Fibroblast of lung (primary cell): ENCODE data around the gene TPRKB. TPM values are rescaled to one million over a fixed set of nuclear protein-coding genes. Genes with fewer than 3 reads are reported as not detected.

Source experiments
- DNase-seq, 2 donors: peaks; one replicate each; pipeline versions ENCODE4 v3.0.0 to v3.0.0-alpha.2; 2010; ENCODE audit warnings: low read depth in 2 of 2
- H2AFZ ChIP-seq: 2 replicates; pipeline ENCODE4 v1.5.1; 2012; ENCODE audit warnings: low read length, control low read depth, inconsistent platforms
- H3K27ac ChIP-seq: 2 replicates; pipeline ENCODE4 v1.5.1; 2011; ENCODE audit warnings: low read length, control low read depth; ENCODE audit not compliant: insufficient read depth
- H3K27me3 ChIP-seq: 2 replicates; pipeline ENCODE4 v1.5.1; 2011; ENCODE audit warnings: mild to moderate bottlenecking, low read length; ENCODE audit not compliant: control insufficient read depth, insufficient read depth
- H3K36me3 ChIP-seq: 2 replicates; pipeline ENCODE4 v1.5.1; 2011; ENCODE audit warnings: low read length; ENCODE audit not compliant: control insufficient read depth, insufficient read depth
- H3K4me1 ChIP-seq: 2 replicates; pipeline ENCODE4 v1.5.1; 2011; ENCODE audit warnings: low read length; ENCODE audit not compliant: control insufficient read depth, insufficient read depth; ENCODE audit errors: extremely low read depth
- H3K4me2 ChIP-seq: 2 replicates; pipeline ENCODE4 v1.5.1; 2011; ENCODE audit warnings: low read length, control low read depth; ENCODE audit not compliant: insufficient read depth; ENCODE audit errors: extremely low read depth
- H3K4me3 ChIP-seq, 4 experiments: fragments of 200-600 bp in 1 of 4; sonication (generic) in 1 of 4; replicated peaks in 1 of 4; 2 replicates each; pipeline ENCODE4 v1.5.1; 2011 to 2016; ENCODE audit warnings: low read length in 4 of 4, low read depth in 3 of 4, mild to moderate bottlenecking in 3 of 4, control low read depth in 2 of 4, inconsistent platforms in 1 of 4, mixed read lengths in 1 of 4; ENCODE audit not compliant: insufficient read depth in 1 of 4; ENCODE audit errors: control extremely low read depth in 1 of 4
- H3K79me2 ChIP-seq: 2 replicates; pipeline ENCODE4 v1.5.1; 2012; ENCODE audit warnings: mild to moderate bottlenecking, low read length, inconsistent platforms; ENCODE audit not compliant: control insufficient read depth, insufficient read depth
- H3K9ac ChIP-seq: 2 replicates; pipeline ENCODE4 v1.5.1; 2011; ENCODE audit warnings: mild to moderate bottlenecking, low read length, control low read depth; ENCODE audit not compliant: insufficient read depth
- H3K9me3 ChIP-seq: 2 replicates; pipeline ENCODE4 v1.5.1; 2012; ENCODE audit warnings: low read depth, low read length; ENCODE audit not compliant: control insufficient read depth, insufficient read depth
- H4K20me1 ChIP-seq: 2 replicates; pipeline ENCODE4 v1.5.1; 2011; ENCODE audit warnings: low read length; ENCODE audit not compliant: control insufficient read depth, insufficient read depth; ENCODE audit errors: extremely low read depth
- CTCF ChIP-seq, 2 donors: IDR thresholded peaks in 1 of 2; conservative IDR thresholded peaks in 1 of 2; 1 replicate in 1 of 2; 2 replicates in 1 of 2; pipeline ENCODE4 v1.5.1; 2011 to 2012; ENCODE audit warnings: low read length in 2 of 2, control low read depth in 1 of 2, inconsistent platforms in 1 of 2, low read depth in 1 of 2, mild to moderate bottlenecking in 1 of 2
- EZH2 ChIP-seq: IDR thresholded peaks from 2 replicates; pipeline ENCODE4 v1.5.1; 2012; ENCODE audit warnings: low read length, control low read depth, mild to moderate bottlenecking; ENCODE audit errors: missing control alignments
- polyA plus RNA-seq, 2 donors: library from polyadenylated mRNA; depleted of rRNA in 1 of 2; stranded (reverse) in 1 of 2; unstranded in 1 of 2; fragments of >200 nt; gene quantifications; 2 replicates each; pipeline ENCODE4 v1.2.1, GENCODE V29; 2011 to 2012; ENCODE audit warnings: missing spikeins in 1 of 2
- total RNA-seq: library from RNA; depleted of rRNA; stranded (reverse); fragments of >200 nt; gene quantifications from 2 replicates; pipeline ENCODE4 v1.2.1, GENCODE V29; 2014

Gene TPRKB
- total and polyA plus RNA-seq, 2 donors (not counting 1 experiment from before 2014, with no cell fraction given), result 16.5 to 26.8 TPM

GRCh38 chr2:73740767-73741166, 3.6 kb upstream of the TPRKB start:
- TF ChIP-seq CTCF (conservative IDR thresholded peaks at IDR 0.05 in 1 of 2, IDR thresholded peaks at IDR 0.05 in 1 of 2; ENCODE audit: low read depth in 1 of 2, low read length in 2 of 2) (no peak), EZH2 (no peak)
- no peak overlapping the region for H3K4me2 ChIP-seq

GRCh38 chr2:73739101-73739500, 2.0 kb upstream of the TPRKB start:
- Histone ChIP-seq H3K4me1 (no peaks in the 10 kb centered on the region), H3K79me2 (peaks cover 11% of the 10 kb centered on the region), H2AFZ (no peak overlapping the region), H3K4me2 (no peak overlapping the region), H3K27me3 (no peaks in the 10 kb centered on the region), H4K20me1 (no peaks in the 10 kb centered on the region), H3K9me3 (no peaks in the 10 kb centered on the region), H3K9ac (no peak overlapping the region), H3K4me3 (no peak overlapping the region), H3K27ac (no peak overlapping the region), H3K36me3 (no peaks in the 10 kb centered on the region)
- DNase-seq, result no peak
- TF ChIP-seq CTCF (conservative IDR thresholded peaks at IDR 0.05 in 1 of 2, IDR thresholded peaks at IDR 0.05 in 1 of 2; ENCODE audit: low read depth in 1 of 2, low read length in 2 of 2) (no peak), EZH2 (no peak)

More at GRCh38 chr2:73740767-73741166, 3.6 kb upstream of the TPRKB start:
- no peaks in the 10 kb centered on the region for H3K27me3 ChIP-seq
- no peak overlapping the region for H3K27ac ChIP-seq
- H3K4me1 ChIP-seq, result no peaks in the 10 kb centered on the region
- peaks cover 10% of the 10 kb centered on the region for H3K79me2 ChIP-seq
- H2AFZ ChIP-seq, result no peak overlapping the region
- DNase-seq, result no peak
- H3K9me3 ChIP-seq, result no peaks in the 10 kb centered on the region
- H3K4me3 ChIP-seq, result no peak overlapping the region
- no peak overlapping the region for H3K9ac ChIP-seq
- no peaks in the 10 kb centered on the region for H3K36me3 ChIP-seq
- H4K20me1 ChIP-seq, result no peaks in the 10 kb centered on the region

GRCh38 chr2:73736378-73736777, 767 bp downstream of the TPRKB start:
- DNase-seq, result no peak
- no peaks in the 10 kb centered on the region for H3K27me3 ChIP-seq
- no peaks in the 10 kb centered on the region for H3K4me1 ChIP-seq
- H3K9me3 ChIP-seq, result no peaks in the 10 kb centered on the region
- H3K4me2 ChIP-seq, result peak overlapping the region; percentile 79
- H2AFZ ChIP-seq, result peak overlapping the region; percentile 70
- peak overlapping the region; percentile 39 for H3K27ac ChIP-seq
- H3K9ac ChIP-seq, result peak overlapping the region; percentile 61
- no peaks in the 10 kb centered on the region for H4K20me1 ChIP-seq
- H3K79me2 ChIP-seq, result peaks cover 11% of the 10 kb centered on the region
- peak overlapping the region; percentile 53 to 96 (median 86) for H3K4me3 ChIP-seq
- TF ChIP-seq EZH2 (no peak), CTCF (conservative IDR thresholded peaks at IDR 0.05 in 1 of 2, IDR thresholded peaks at IDR 0.05 in 1 of 2; ENCODE audit: low read depth in 1 of 2, low read length in 2 of 2) (no peak)
- H3K36me3 ChIP-seq, result peaks cover 3% of the 10 kb centered on the region
